ENCODE data around the gene PDIA2. TPM values are rescaled to one million over a fixed set of nuclear protein-coding genes. Genes with fewer than 3 reads are reported as not detected.
A peak's percentile ranks its signal among the peaks of the same experiment; 100 is the strongest.

Gene PDIA2
- total RNA-seq, 1 experiment from 2014 or later = 1.1 TPM

GRCh38 chr16:321532-321931, 38.6 kb downstream of the PDIA2 start:
- ATAC-seq = peak; percentile 23; the same call in 1 of the 2 replicates
- Histone ChIP-seq H3K4me3 (ENCODE audit: low read depth in 2 of 2, low read length in 2 of 2) (no peak overlapping the region), H3K36me3 (ENCODE audit: control insufficient read depth, insufficient read depth, low read length) (no peaks in the 10 kb centered on the region), H3K27ac (ENCODE audit: low read length) (no peak overlapping the region), H3K9me3 (ENCODE audit: control insufficient read depth, insufficient read depth, low read depth, low read length) (no peaks in the 10 kb centered on the region), H3K27me3 (ENCODE audit: control insufficient read depth, insufficient read depth, low read length) (no peaks in the 10 kb centered on the region), H3K4me1 (ENCODE audit: control insufficient read depth, insufficient read depth, low read length) (peaks cover 21% of the 10 kb centered on the region)
- intact Hi-C loops (cut with micrococcal nuclease; ENCODE audit: unreplicated experiment) = no loop called here
- no TSS peak for BruUV-seq (replicated peaks)
- CTCF ChIA-PET = no interaction called here
- DNase-seq (ENCODE audit: low read depth, low spot score) = no peak
- POLR2A ChIA-PET = no interaction called here
- TF ChIP-seq TCF7L2 (IDR thresholded peaks at IDR 0.05; ENCODE audit: low read depth, low read length) (no peak), POLR2AphosphoS5 (IDR thresholded peaks at IDR 0.05; ENCODE audit: low read depth, low read length) (no peak), SIN3A (IDR thresholded peaks at IDR 0.05; ENCODE audit: borderline replicate concordance, insufficient read depth, low read depth, low read length) (no peak), CTCF (IDR thresholded peaks at IDR 0.05) (no peak)
- TF ChIP-seq, protein P1, sequence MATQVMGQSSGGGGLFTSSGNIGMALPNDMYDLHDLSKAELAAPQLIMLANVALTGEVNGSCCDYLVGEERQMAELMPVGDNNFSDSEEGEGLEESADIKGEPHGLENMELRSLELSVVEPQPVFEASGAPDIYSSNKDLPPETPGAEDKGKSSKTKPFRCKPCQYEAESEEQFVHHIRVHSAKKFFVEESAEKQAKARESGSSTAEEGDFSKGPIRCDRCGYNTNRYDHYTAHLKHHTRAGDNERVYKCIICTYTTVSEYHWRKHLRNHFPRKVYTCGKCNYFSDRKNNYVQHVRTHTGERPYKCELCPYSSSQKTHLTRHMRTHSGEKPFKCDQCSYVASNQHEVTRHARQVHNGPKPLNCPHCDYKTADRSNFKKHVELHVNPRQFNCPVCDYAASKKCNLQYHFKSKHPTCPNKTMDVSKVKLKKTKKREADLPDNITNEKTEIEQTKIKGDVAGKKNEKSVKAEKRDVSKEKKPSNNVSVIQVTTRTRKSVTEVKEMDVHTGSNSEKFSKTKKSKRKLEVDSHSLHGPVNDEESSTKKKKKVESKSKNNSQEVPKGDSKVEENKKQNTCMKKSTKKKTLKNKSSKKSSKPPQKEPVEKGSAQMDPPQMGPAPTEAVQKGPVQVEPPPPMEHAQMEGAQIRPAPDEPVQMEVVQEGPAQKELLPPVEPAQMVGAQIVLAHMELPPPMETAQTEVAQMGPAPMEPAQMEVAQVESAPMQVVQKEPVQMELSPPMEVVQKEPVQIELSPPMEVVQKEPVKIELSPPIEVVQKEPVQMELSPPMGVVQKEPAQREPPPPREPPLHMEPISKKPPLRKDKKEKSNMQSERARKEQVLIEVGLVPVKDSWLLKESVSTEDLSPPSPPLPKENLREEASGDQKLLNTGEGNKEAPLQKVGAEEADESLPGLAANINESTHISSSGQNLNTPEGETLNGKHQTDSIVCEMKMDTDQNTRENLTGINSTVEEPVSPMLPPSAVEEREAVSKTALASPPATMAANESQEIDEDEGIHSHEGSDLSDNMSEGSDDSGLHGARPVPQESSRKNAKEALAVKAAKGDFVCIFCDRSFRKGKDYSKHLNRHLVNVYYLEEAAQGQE (IDR thresholded peaks at IDR 0.05; ENCODE audit: insufficient read depth in 1 of 2, low read depth in 2 of 2, low read length in 1 of 2) = no peak
- in situ Hi-C loops (cut with HindIII; ENCODE audit: low pct_unique_long_range_greater_than_20kb, low sequenced_read_pairs) = no loop called here

- intact Hi-C loops (cut with micrococcal nuclease; ENCODE audit: unreplicated experiment) = no loop called here
Measured at GRCh38 chr16:322476-323143, 39.6 kb downstream of the PDIA2 start.

More at GRCh38 chr16:322476-323143, 39.6 kb downstream of the PDIA2 start:
- ChIA-PET CTCF (no interaction called here), POLR2A (no interaction called here)
- Histone ChIP-seq H3K36me3 (ENCODE audit: control insufficient read depth, insufficient read depth, low read length) (no peaks in the 10 kb centered on the region), H3K9me3 (ENCODE audit: control insufficient read depth, insufficient read depth, low read depth, low read length) (no peaks in the 10 kb centered on the region), H3K4me1 (ENCODE audit: control insufficient read depth, insufficient read depth, low read length) (peaks cover 31% of the 10 kb centered on the region), H3K27ac (ENCODE audit: low read length) (no peak overlapping the region), H3K4me3 (ENCODE audit: low read depth in 2 of 2, low read length in 2 of 2) (no peak overlapping the region), H3K27me3 (ENCODE audit: control insufficient read depth, insufficient read depth, low read length) (no peaks in the 10 kb centered on the region)
- DNase-seq (ENCODE audit: low read depth, low spot score) = no peak
- no peak for ATAC-seq
- in situ Hi-C loops (cut with HindIII; ENCODE audit: low pct_unique_long_range_greater_than_20kb, low sequenced_read_pairs) = no loop called here
- BruUV-seq (replicated peaks) = no TSS peak
- TF ChIP-seq TCF7L2 (IDR thresholded peaks at IDR 0.05; ENCODE audit: low read depth, low read length) = no peak
- no peak for TF ChIP-seq CTCF (IDR thresholded peaks at IDR 0.05)
- TF ChIP-seq, protein P1 (IDR thresholded peaks at IDR 0.05; ENCODE audit: insufficient read depth in 1 of 2, low read depth in 2 of 2, low read length in 1 of 2) = no peak
- no peak for TF ChIP-seq SIN3A (IDR thresholded peaks at IDR 0.05; ENCODE audit: borderline replicate concordance, insufficient read depth, low read depth, low read length)
- TF ChIP-seq POLR2AphosphoS5 (IDR thresholded peaks at IDR 0.05; ENCODE audit: low read depth, low read length) = no peak
